HCT116 (cell line): Measurements from ENCODE around the gene CSK. TPM values are rescaled to one million over a fixed set of nuclear protein-coding genes. Genes with fewer than 3 reads are reported as not detected.
A peak's percentile ranks its signal among the peaks of the same experiment; 100 is the strongest.

ENCODE experiments used
- ATAC-seq: fragments of 200-7000 bp; cut with Tn5 transposase; 2 replicates; pipeline ENCODE4 v1.9.1; 2020; ENCODE audit warnings: mild to moderate bottlenecking, moderate library complexity
- BruUV-seq: library from RNA; stranded (reverse); fragments of 400-500 nt; replicated peaks from 2 replicates; lab custom pipeline; 2021; lab: Mats Ljungman, UMichigan
- CTCF ChIA-PET: fragments of 300-600 bp; sonication (Branson Sonifier 250); formaldehyde crosslinking; loops from one replicate; lab custom pipeline; 2021; ENCODE audit warnings: antibody characterized with exemption; lab: Charles Lee
- POLR2A ChIA-PET: fragments of 300-600, 350-600 bp; sonication (Branson Sonifier 250); formaldehyde crosslinking; loops from one replicate; lab custom pipeline; 2021; ENCODE audit warnings: antibody characterized with exemption; lab: Charles Lee
- RAD21 ChIA-PET, 2 experiments: fragments of 300-600 bp; sonication (Branson Sonifier 250); formaldehyde crosslinking; loops; one replicate each; lab custom pipeline; 2023; ENCODE audit warnings: low total read pairs in 2 of 2; ENCODE audit not compliant: uncharacterized antibody in 2 of 2, unreplicated experiment in 2 of 2, low non-redundant PET in 1 of 2; lab: Charles Lee
- DNase-seq: peaks from one replicate; pipeline ENCODE4 v3.0.0-alpha.2; 2010; ENCODE audit warnings: low read depth, low spot score
- H2AFZ ChIP-seq: fragments of 200-600 bp; shearing (Covaris generic), sonication (generic); 2 replicates; pipeline ENCODE4 v1.6.1; 2017; ENCODE audit warnings: low read depth, mixed run types, mixed read lengths, antibody characterized with exemption, low read length; ENCODE audit not compliant: poor library complexity, severe bottlenecking
- H3K27ac ChIP-seq: 2 replicates; pipeline ENCODE4 v1.5.1; 2012; ENCODE audit warnings: low read depth, low read length
- H3K27me3 ChIP-seq: fragments of 200-600 bp; sonication (generic); 2 replicates; pipeline ENCODE4 v1.6.1; 2016; ENCODE audit warnings: mixed run types, low read length, mixed read lengths; ENCODE audit not compliant: insufficient read depth
- H3K36me3 ChIP-seq, 2 experiments: fragments of 200-500 bp in 1 of 2; fragments of 200-600 bp in 1 of 2; sonication (Bioruptor generic) in 1 of 2; sonication (generic) in 1 of 2; 2 replicates each; pipeline versions ENCODE4 v1.5.1 to v1.6.1; 2014 to 2016; ENCODE audit warnings: low read length in 2 of 2, inconsistent platforms in 1 of 2, mixed read lengths in 1 of 2, mixed run types in 1 of 2; ENCODE audit not compliant: insufficient read depth in 2 of 2, control insufficient read depth in 1 of 2
- H3K4me1 ChIP-seq, 2 experiments: fragments of 200-600 bp in 1 of 2; sonication (generic) in 1 of 2; 2 replicates each; pipeline versions ENCODE4 v1.5.1 to v1.6.1; 2012 to 2017; ENCODE audit warnings: low read length in 2 of 2, inconsistent platforms in 1 of 2, mild to moderate bottlenecking in 1 of 2, mixed read lengths in 1 of 2, mixed run types in 1 of 2, moderate library complexity in 1 of 2; ENCODE audit not compliant: insufficient read depth in 2 of 2, control insufficient read depth in 1 of 2
- H3K4me2 ChIP-seq: fragments of 200-600 bp; sonication (generic); 2 replicates; pipeline ENCODE4 v1.6.1; 2017; ENCODE audit warnings: mixed run types, low read length, mixed read lengths
- H3K4me3 ChIP-seq, 2 experiments: fragments of 200-600 bp in 1 of 2; sonication (generic) in 1 of 2; replicated peaks in 1 of 2; 2 replicates each; pipeline ENCODE4 v1.5.1; 2011 to 2016; ENCODE audit warnings: low read length in 2 of 2, control low read depth in 1 of 2, low read depth in 1 of 2, mild to moderate bottlenecking in 1 of 2, mixed read lengths in 1 of 2, mixed run types in 1 of 2
- H3K79me2 ChIP-seq: fragments of 200-600 bp; sonication (generic); 2 replicates; pipeline ENCODE4 v1.6.1; 2017; ENCODE audit warnings: mild to moderate bottlenecking, mixed run types, low read length, moderate library complexity, mixed read lengths; ENCODE audit not compliant: insufficient read depth
- H3K9ac ChIP-seq: fragments of 200-600 bp; sonication (generic); 2 replicates; pipeline ENCODE4 v1.6.1; 2016; ENCODE audit warnings: low read length, mixed read lengths
- H3K9me2 ChIP-seq: fragments of 200-600 bp; sonication (generic), shearing (Covaris generic); 2 replicates; pipeline ENCODE4 v1.6.1; 2017; ENCODE audit warnings: mixed run types, mild to moderate bottlenecking, moderate library complexity; ENCODE audit not compliant: insufficient read depth
- H3K9me3 ChIP-seq, 2 experiments: fragments of 200-500 bp in 1 of 2; fragments of 200-600 bp in 1 of 2; sonication (Bioruptor generic) in 1 of 2; sonication (generic) in 1 of 2; 2 replicates each; pipeline ENCODE4 v1.6.1; 2014 to 2017; ENCODE audit warnings: low read length in 2 of 2, mixed read lengths in 2 of 2, inconsistent platforms in 1 of 2, low read depth in 1 of 2, mild to moderate bottlenecking in 1 of 2, mixed run types in 1 of 2, moderate library complexity in 1 of 2; ENCODE audit not compliant: control insufficient read depth in 1 of 2, insufficient read depth in 1 of 2
- H4K20me1 ChIP-seq: fragments of 200-600 bp; sonication (generic), shearing (Covaris generic); 2 replicates; pipeline ENCODE4 v1.6.1; 2017; ENCODE audit warnings: mixed run types, mild to moderate bottlenecking, moderate library complexity; ENCODE audit not compliant: insufficient read depth
- ATF3 ChIP-seq: IDR thresholded peaks from 2 replicates; pipeline ENCODE4 v1.6.1; 2012
- CEBPB ChIP-seq: IDR thresholded peaks from 2 replicates; pipeline ENCODE4 v1.6.1; 2012; ENCODE audit warnings: low read depth
- CTCF ChIP-seq, 3 experiments: fragments of 200-600 bp in 1 of 3; sonication (generic) in 1 of 3; IDR thresholded peaks in 2 of 3; conservative IDR thresholded peaks in 1 of 3; 2 replicates each; pipeline ENCODE4 v1.5.1; 2012 to 2017; ENCODE audit warnings: low read depth in 2 of 3, low read length in 2 of 3, antibody characterized with exemption in 1 of 3, borderline replicate concordance in 1 of 3, control low read depth in 1 of 3, mild to moderate bottlenecking in 1 of 3, mixed read lengths in 1 of 3, mixed run types in 1 of 3, moderate library complexity in 1 of 3; ENCODE audit not compliant: insufficient read depth in 1 of 3
- EGR1 ChIP-seq: IDR thresholded peaks from 2 replicates; pipeline ENCODE4 v1.6.1; 2012; ENCODE audit warnings: low read depth
- ELF1 ChIP-seq: IDR thresholded peaks from 2 replicates; pipeline ENCODE4 v1.6.1; 2012; ENCODE audit warnings: low read depth, borderline replicate concordance
- EZH2 ChIP-seq: fragments of 200-600 bp; sonication (generic); IDR thresholded peaks from 2 replicates; pipeline ENCODE4 v1.6.1; 2017; ENCODE audit warnings: antibody characterized with exemption, mixed run types
- EZH2phosphoT487 ChIP-seq: fragments of 200-600 bp; IDR thresholded peaks from 2 replicates; pipeline ENCODE4 v1.6.1; 2018; ENCODE audit warnings: antibody characterized with exemption, borderline replicate concordance
- FOSL1 ChIP-seq: IDR thresholded peaks from 2 replicates; pipeline ENCODE4 v1.6.1; 2012; ENCODE audit warnings: low read depth
- JUND ChIP-seq: IDR thresholded peaks from 2 replicates; pipeline ENCODE4 v1.6.1; 2012
- MAX ChIP-seq: IDR thresholded peaks from 2 replicates; pipeline ENCODE4 v1.6.1; 2012
- POLR2A ChIP-seq: IDR thresholded peaks from 2 replicates; pipeline ENCODE4 v1.7.0; 2011; ENCODE audit warnings: borderline replicate concordance; ENCODE audit not compliant: insufficient read depth, insufficient read length; ENCODE audit errors: extremely low read depth
- POLR2AphosphoS5 ChIP-seq: IDR thresholded peaks from 2 replicates; pipeline ENCODE4 v1.6.1; 2011; ENCODE audit warnings: mild to moderate bottlenecking, low read depth, low read length, moderate library complexity
- REST ChIP-seq: IDR thresholded peaks from 2 replicates; pipeline ENCODE4 v1.6.1; 2012; ENCODE audit warnings: low read depth
- SIN3A ChIP-seq: IDR thresholded peaks from 2 replicates; pipeline ENCODE4 v1.6.1; 2012; ENCODE audit warnings: low read depth
- SP1 ChIP-seq: IDR thresholded peaks from 2 replicates; pipeline ENCODE4 v1.6.1; 2012; ENCODE audit warnings: low read depth
- SRF ChIP-seq: IDR thresholded peaks from 2 replicates; pipeline ENCODE4 v1.6.1; 2012; ENCODE audit warnings: low read depth
- TCF7L2 ChIP-seq: IDR thresholded peaks from 2 replicates; pipeline ENCODE4 v1.7.0; 2011; ENCODE audit warnings: borderline replicate concordance, inconsistent platforms; ENCODE audit not compliant: insufficient read depth, insufficient read length; ENCODE audit errors: extremely low read depth
- ZBTB33 ChIP-seq: IDR thresholded peaks from 2 replicates; pipeline ENCODE4 v1.6.1; 2011; ENCODE audit warnings: mild to moderate bottlenecking, low read length, moderate library complexity; ENCODE audit not compliant: insufficient replicate concordance; ENCODE audit errors: extremely low read depth
- ZFX ChIP-seq: fragments of 450-650 bp; IDR thresholded peaks from 2 replicates; pipeline ENCODE4 v1.6.1; 2017
- ZNF274 ChIP-seq: fragments of 200-500 bp; sonication (Bioruptor generic); IDR thresholded peaks from 2 replicates; pipeline ENCODE4 v1.6.1; 2014; ENCODE audit warnings: mild to moderate bottlenecking, low read depth, low read length, inconsistent platforms
- intact Hi-C: fragments of 100-400 bp; cut with micrococcal nuclease; formaldehyde crosslinking; loops from 2 replicates; pipeline ENCODE4 v1.10.0; 2022
- total RNA-seq: library from RNA; stranded (reverse); gene quantifications from one replicate; pipeline ENCODE4 v1.2.1, GENCODE V29; 2021; ENCODE audit not compliant: unreplicated experiment

The CSK gene
- total RNA-seq, 1 experiment from 2014 or later: 72.2 TPM

- H3K36me3 ChIP-seq: peaks cover 13 to 31% of the 10 kb centered on the region in 2 experiments
- H4K20me1 ChIP-seq: no peaks in the 10 kb centered on the region
- intact Hi-C loops: loop anchor here (2.0 kb wide), 1 partner anchor 30 kb away; no protein-coding TSS in a partner anchor
- no peaks in the 10 kb centered on the region for H3K79me2 ChIP-seq
- H3K9ac ChIP-seq: no peak overlapping the region
- DNase-seq: no peak
- ATAC-seq: peak; percentile 17; the same call in 1 of the 2 replicates
- H3K4me1 ChIP-seq: peaks cover 3 to 13% of the 10 kb centered on the region in 2 experiments; a peak in 3 of 4 replicates
- 0 out of 2 replicates have a peak overlapping the region, but pooled peaks have one; percentile 18 for H3K4me2 ChIP-seq
- no peak overlapping the region for H3K27ac ChIP-seq
- H2AFZ ChIP-seq: no peak overlapping the region
- ChIA-PET POLR2A (no interaction called here), RAD21 (no interaction called here), CTCF (interaction anchor here (0.8 to 1.5 kb wide), 2 partner anchors 10 to 31 kb away, joined by 3 to 4 read pairs; no protein-coding TSS in a partner anchor)
- no peak overlapping the region for H3K4me3 ChIP-seq
- no peaks in the 10 kb centered on the region for H3K27me3 ChIP-seq
- TF ChIP-seq EZH2phosphoT487 (no peak), FOSL1 (no peak), EGR1 (no peak), SRF (no peak), MAX (no peak), POLR2A (no peak), ELF1 (no peak), SIN3A (no peak), ZFX (no peak), ZNF274 (no peak), CTCF (IDR thresholded peaks at IDR 0.05 in 2 of 3, conservative IDR thresholded peaks at IDR 0.05 in 1 of 3; ENCODE audit: borderline replicate concordance in 1 of 3, insufficient read depth in 1 of 3, low read depth in 2 of 3, low read length in 2 of 3) (no peak), JUND (no peak), ATF3 (no peak), REST (no peak), POLR2AphosphoS5 (no peak), ZBTB33 (no peak), EZH2 (no peak), CEBPB (no peak), TCF7L2 (no peak), SP1 (no peak)
- no peaks in the 10 kb centered on the region for H3K9me2 ChIP-seq
- no peaks in the 10 kb centered on the region for H3K9me3 ChIP-seq
- BruUV-seq: no TSS peak
Measured at GRCh38 chr15:74800559-74801094, 18.7 kb downstream of the CSK start.
